ENCODE measurements around the gene NOTCH4.
"Not testable (repeated sequence)": the region's sequence is repeated elsewhere in the genome, so short reads cannot be mapped to it uniquely, and the experiment has no call there.

The NOTCH4 gene

DNA sequence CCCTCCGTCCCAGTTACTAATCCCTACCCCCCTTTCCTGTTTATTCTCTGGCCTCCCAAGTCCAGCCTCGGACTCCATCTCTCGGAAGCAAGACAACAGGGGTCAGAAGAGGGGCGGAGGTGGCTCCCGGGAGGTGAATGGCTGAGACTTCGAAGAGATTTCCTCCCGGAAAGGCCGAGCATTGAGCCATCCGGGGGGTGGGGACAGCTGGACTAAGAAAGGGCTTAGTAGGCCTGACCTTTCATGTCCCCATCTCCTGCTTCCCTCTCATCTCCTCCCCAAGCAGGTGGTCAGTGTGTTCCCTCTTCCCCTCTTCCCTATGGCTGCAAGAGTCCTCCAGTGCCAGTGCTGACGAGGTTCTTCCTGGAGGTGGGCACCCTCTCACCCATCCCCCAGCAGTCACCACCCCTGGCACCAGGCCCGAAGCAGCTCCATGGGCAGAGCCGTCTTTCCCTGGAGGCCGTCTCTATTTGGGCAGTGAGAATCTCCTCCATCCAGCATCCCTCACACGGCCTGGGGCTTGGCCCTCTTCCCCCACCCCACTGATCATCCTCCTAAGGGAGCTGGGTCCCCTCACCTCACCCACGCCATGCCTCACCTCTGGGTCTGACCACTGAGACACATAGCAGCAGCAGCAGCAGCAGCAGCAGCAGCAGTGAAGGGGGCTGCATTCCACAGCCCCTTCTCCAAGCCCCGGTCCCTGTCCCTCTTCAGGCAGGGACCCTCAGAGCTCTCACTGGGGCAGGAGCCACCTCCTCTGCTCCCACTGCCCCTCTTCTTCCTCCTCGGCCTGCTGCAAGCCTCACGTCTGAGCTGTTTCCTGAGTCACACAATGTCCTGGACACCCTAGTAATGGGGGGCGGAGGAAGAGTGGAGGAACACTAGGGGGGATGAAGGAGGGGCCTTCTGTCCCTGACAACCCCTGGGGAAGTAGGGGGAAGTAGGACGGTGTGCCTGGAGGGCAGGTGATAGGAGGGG lies at the start of gene NOTCH4:
TSS of gene NOTCH4 (minus strand) at position 810 of the 978 bp plus-strand sequence. CDS start at position 671, 139 bp downstream.
- DNase-seq (ENCODE audit: low read depth): no peak

- DNase-seq (ENCODE audit: low read depth): no peak
These were observed 47.6 kb upstream of the NOTCH4 start for GRCh38 chr6:32271429-32271828.

DNA sequence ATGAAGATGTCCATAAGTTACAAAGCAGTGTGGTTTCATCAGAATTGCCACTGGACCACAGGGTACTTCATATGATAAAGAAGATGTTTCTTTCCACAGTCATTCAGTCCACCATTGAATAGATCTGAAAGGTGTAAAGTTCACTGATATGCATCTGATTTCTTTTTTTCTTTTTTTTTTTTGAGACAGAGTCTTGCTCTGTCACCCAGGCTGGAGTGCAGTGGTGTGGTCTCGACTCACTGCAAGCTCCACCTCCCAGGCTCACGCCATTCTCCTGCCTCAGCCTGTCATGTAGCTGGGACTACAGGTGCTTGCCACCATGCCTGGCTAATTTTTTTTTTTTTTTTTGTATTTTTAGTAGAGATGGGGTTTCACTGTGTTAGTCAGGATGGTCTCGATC lies 44.6 kb upstream of the NOTCH4 start:
- DNase-seq (ENCODE audit: low read depth): not testable (repeated sequence)

- DNase-seq (ENCODE audit: low read depth): no peak
These were observed 43.2 kb upstream of the NOTCH4 start for GRCh38 chr6:32267035-32267434.

DNA sequence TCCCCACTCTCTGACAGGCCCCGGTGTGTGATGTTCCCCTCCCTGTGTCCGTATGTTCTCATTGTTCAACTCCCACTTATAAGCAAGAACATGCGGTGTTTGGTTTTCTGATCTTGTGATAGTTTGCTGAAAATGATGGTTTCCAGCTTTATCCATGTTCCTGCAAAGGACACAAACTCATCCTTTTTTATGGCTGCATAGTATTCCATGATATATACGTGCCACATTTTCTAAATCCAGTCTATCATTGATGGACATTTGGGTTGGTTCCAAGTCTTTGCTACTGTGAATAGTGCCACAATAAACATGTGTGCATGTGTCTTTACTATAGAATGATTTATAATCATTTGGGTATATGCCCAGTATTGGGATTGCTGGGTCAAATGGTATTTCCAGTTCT lies 33.4 kb upstream of the NOTCH4 start:
- DNase-seq (ENCODE audit: low read depth): not testable (repeated sequence)

DNA sequence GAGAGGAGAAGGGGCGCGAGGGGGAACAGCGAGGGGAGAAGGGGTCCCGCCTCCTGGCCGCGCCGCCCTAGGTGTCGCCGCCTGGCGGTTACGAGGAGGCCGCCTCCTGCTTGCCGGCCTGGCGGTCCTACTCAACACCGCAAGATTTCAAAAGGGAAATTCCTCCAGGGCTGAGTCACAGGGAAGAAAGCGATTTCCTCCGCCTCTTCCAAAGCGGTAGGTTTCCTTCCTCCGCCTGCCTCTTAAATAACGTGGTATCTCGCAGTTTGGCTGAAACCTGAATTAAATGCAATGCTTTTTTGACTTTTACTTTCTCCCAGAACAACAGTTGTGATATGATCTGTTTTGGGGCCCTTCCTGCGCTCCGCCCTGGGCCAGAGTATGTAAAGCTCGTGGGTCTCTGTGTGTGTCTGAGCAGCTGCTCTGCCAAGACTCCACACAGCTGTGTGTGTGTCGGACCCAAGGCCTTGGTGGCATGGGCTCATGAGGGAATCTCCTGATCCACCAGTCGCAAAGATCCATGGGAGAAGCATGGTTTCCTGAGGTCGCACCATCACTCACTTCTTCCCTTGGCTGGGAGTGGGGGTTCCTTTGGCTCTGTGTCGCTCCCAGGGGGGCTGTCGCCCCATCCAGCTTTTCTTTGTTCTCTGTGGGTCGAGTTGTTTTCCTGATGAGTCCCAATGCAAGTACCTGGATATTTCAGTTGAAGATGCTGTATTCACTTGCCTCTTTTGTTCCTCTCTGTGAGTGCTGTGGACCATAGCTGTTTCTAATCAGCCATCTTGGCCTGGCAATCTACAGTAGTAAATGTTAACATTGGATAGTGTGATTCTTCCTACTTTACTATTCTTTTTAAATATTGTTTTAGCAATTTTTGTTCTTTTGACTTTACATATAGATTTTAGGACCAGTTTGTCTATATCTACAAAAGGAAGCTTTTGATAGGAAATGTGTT lies 31.6 kb upstream of the NOTCH4 start:
- DNase-seq (ENCODE audit: low read depth): peak; percentile 15

DNA sequence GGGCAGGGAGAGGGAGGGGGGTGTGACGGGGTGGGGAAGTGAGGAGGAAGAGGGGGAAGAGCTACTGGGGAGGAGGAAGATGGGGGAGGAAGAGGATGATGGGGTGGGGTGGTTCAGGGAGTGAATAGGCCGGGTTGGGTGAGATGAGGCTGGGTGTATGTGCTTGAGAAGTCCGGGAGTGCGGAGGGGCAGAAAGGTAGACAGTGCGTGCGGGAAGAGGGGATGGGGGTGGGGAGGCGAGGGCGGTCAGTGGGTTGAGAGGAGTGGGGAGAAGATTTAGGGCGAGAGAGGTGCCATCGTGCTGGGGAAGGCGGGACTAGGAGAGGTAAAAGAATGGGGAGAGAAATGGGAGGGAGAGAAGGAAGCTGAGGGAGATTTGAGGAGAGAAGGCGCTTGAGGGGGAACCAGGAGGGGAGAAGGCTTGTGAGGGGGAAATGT lies 30.9 kb upstream of the NOTCH4 start:
- no peak for DNase-seq (ENCODE audit: low read depth)

- DNase-seq (ENCODE audit: low read depth): no peak
These were observed 28.6 kb upstream of the NOTCH4 start for GRCh38 chr6:32252331-32253009.

DNA sequence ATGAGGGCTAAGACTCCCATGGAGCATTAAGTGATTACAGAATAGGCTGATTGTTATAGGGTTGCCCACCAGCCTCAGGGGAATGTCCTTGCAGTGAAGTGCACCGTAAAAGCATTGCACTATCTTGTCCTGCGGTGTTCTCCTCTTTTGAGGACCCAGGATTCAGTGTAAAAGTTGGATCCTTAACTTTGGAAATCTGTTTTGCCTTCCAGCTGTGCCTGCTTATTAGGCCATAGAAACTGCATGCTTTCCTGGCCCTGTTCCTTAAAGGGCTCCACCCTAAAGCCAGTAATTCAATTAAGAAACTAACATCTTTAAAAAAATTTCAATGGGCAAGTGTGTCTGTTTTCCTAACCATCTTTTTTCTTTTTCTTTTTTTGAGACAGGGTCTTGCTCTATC lies 25.4 kb upstream of the NOTCH4 start:
- no peak for DNase-seq (ENCODE audit: low read depth)

DNA sequence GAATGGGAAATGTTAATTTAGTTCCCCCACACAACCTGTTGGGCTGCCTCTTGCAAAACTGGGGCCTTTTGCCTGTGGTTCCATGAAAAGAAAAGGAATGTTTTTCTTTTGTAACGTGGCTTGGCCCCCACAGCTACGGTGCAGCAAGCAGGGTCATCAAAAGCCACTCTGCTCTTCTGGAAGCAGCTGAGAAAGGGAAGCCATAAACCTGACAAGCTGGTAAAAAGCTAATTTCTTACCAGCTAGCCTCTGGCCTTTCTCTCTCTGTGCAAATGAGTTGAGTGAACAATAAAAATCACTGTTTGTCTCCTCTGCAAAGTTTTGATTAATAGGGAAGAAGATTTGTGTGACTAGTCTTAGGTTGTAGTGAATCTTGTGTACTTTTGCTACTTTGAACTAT lies 23.5 kb upstream of the NOTCH4 start:
- DNase-seq (ENCODE audit: low read depth): no peak

GRCh38 chr6:32244946-32245398 lies 21.1 kb upstream of the NOTCH4 start:
- peak; percentile 56 for DNase-seq (ENCODE audit: low read depth)

DNA sequence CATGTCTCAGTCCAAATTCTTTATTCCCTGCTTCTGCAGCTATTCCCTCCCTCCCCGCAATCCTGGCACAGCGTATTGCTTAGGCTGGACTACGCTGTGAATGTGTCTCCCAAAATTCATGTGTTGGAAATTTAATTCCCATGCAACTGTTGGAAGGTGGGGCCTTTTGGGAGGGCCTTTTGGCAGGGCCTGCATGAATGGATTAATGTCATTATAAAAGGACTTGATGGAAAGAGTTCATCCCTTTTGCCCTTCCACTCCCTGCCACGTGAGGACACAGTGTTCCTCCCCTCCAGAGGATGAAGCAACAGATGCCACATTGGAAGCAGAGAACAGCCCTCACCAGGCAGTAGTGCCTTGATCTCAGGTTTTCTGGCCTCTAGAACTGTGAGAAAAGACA lies 20.4 kb upstream of the NOTCH4 start:
- DNase-seq (ENCODE audit: low read depth): no peak

- not testable (repeated sequence) for DNase-seq (ENCODE audit: low read depth)
These were observed 18.5 kb upstream of the NOTCH4 start for GRCh38 chr6:32242318-32242813.

- no peak for DNase-seq (ENCODE audit: low read depth)
These were observed 16.8 kb upstream of the NOTCH4 start for GRCh38 chr6:32240686-32241085.

DNA sequence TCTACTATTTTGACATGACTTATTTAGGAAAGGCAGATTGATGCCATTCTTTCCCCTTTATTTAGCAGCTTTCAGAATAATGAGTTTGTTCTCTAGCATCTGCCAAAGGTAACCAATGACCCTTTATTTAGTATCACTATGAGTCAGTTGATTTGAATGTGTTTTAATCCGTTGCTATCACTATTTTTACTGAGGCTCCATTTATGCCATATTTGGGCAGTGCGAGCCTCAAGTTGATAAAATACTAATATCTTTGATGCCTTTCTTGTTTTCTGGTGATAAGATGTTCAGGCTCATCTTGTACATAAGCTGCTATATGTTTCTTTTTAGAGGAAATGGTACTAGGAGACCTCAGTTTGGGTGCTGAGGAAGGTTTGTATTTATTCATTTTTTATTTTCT lies 15.6 kb upstream of the NOTCH4 start:
- no peak for DNase-seq (ENCODE audit: low read depth)

- DNase-seq (ENCODE audit: low read depth): no peak
These were observed 11.1 kb upstream of the NOTCH4 start for GRCh38 chr6:32234934-32235333.

GRCh38 chr6:32226434-32226833 lies 2.6 kb upstream of the NOTCH4 start:
- no peak for DNase-seq (ENCODE audit: low read depth)

DNA sequence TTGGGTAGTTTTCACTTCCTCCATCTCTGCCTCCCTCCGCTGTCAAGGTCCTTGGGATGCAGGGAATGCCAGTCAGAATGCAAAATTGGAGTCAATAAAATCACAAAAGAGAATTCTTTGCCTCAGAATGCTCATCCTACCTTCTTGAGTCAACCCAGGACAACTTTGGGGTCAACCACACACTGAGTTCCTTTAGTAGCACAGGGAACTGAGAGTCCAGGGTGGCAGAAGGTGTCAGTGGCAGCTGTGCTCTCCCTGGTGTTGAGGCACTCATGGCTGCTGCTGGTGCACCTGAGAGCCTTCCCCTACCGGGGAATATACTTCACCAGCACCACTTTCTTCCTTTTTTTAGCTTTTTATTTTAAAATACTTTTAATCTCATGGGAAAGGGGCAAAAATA lies 829 bp upstream of the NOTCH4 start:
- no peak for DNase-seq (ENCODE audit: low read depth)

DNA sequence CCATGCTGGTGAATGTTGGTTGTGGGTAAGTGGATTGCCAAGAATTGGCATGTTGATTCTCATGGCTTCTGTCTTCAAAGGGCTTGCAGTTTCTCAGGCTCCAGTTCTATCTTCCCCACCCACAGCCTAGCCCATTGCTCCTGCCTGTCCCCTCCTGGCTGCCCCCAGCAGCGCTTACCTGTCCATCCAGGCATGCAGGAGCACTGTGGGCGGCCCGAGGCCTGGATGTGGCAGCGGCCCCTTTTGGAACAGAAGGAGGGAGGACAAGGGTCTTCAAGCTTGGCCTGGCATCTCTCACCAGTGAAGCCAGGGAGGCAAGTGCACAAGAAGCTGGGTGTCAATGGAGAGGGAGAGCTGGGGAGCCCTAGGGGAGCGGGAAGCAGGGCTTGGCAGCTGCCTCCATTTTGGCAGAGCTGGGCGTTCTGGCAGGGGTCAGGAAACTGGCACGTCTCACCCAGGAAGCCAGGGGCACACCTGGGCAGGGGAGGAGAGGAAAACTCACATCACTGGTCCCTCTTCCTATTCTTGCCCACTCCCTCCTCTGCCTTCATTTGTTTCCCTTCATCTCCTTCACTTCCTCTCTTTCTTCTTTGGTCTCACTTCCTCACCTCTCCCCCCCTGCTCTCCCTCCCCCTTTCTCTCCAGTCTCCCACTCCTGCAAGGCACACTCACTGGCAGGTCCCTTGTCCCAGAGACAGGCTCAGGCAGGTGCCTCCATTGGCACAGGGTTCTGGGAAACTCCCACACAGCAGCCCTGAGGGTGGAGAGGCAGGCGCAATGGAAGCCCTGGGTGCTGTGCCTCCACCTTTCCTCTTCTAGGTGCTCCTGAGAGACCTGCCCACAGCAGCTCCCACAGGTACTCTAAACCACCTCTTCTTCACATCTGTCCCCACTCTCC lies 1.3 kb downstream of the NOTCH4 start:
- no peak for DNase-seq (ENCODE audit: low read depth)

- DNase-seq (ENCODE audit: low read depth): no peak
These were observed 3.8 kb downstream of the NOTCH4 start for GRCh38 chr6:32220021-32220420.

DNA sequence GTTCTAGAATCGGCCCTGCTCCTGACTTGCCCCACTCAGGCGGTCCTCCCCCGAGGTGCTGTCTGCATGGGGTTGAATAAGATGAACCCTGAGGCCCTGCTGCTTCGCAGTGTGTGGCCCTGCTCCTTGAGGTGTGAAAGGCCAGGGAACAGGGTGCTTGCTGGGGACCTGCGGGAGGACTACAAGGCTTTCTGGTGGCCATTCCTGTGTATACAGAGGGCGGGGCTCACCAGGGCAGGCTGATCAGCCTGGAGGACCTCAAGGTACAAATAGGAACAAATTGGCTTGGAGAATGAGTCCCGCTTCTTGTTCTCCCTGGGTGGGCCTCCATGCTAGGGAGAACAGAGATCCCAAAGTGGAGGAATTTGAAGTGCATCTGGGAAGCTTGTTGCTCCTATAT lies 5.7 kb downstream of the NOTCH4 start:
- no peak for DNase-seq (ENCODE audit: low read depth)
